Liver (tissue), 9 donors: ENCODE data around the gene TP53I11. TPM values are rescaled to one million over a fixed set of nuclear protein-coding genes. Genes with fewer than 3 reads are reported as not detected.

Source experiments
- DNase-seq: peaks from one replicate; pipeline ENCODE4 v3.0.0-alpha.2; 2017; ENCODE audit warnings: low spot score
- H3K27ac ChIP-seq, 2 donors: one replicate each; pipeline ENCODE4 v1.7.0; 2013; ENCODE audit warnings: inconsistent platforms in 2 of 2, low read length in 2 of 2, control low read depth in 1 of 2, low read depth in 1 of 2, mild to moderate bottlenecking in 1 of 2
- H3K27me3 ChIP-seq, 4 donors: one replicate each; pipeline versions ENCODE4 v1.6.1 to v1.7.0; 2013; ENCODE audit warnings: low read length in 3 of 4, inconsistent platforms in 1 of 4, mild to moderate bottlenecking in 1 of 4, moderate library complexity in 1 of 4; ENCODE audit not compliant: control insufficient read depth in 4 of 4, insufficient read depth in 4 of 4
- H3K36me3 ChIP-seq, 4 donors: one replicate each; pipeline versions ENCODE4 v1.6.1 to v1.7.0; 2013; ENCODE audit warnings: low read length in 3 of 4, mild to moderate bottlenecking in 3 of 4, low read depth in 1 of 4, moderate library complexity in 1 of 4; ENCODE audit not compliant: control insufficient read depth in 4 of 4, insufficient read depth in 3 of 4
- H3K4me1 ChIP-seq, 4 donors: one replicate each; pipeline versions ENCODE4 v1.6.1 to v1.7.0; 2013; ENCODE audit warnings: low read length in 3 of 4, mild to moderate bottlenecking in 3 of 4, moderate library complexity in 1 of 4; ENCODE audit not compliant: control insufficient read depth in 4 of 4, insufficient read depth in 4 of 4
- H3K4me3 ChIP-seq, 3 donors: one replicate each; pipeline versions ENCODE4 v1.6.1 to v1.7.0; 2013; ENCODE audit warnings: low read length in 3 of 3, control low read depth in 1 of 3, low read depth in 1 of 3, mild to moderate bottlenecking in 1 of 3
- H3K9ac ChIP-seq, 2 donors: one replicate each; pipeline ENCODE4 v1.7.0; 2013; ENCODE audit warnings: low read length in 2 of 2, mild to moderate bottlenecking in 2 of 2, moderate library complexity in 2 of 2, control low read depth in 1 of 2, low read depth in 1 of 2
- H3K9me3 ChIP-seq, 4 donors: one replicate each; pipeline versions ENCODE4 v1.6.1 to v1.7.0; 2013; ENCODE audit warnings: low read length in 3 of 4; ENCODE audit not compliant: control insufficient read depth in 4 of 4
- EGR1 ChIP-seq, 2 donors: IDR thresholded peaks; 2 replicates each; pipeline ENCODE4 v1.6.1; 2016 to 2018; ENCODE audit warnings: antibody characterized with exemption in 2 of 2, low read depth in 2 of 2
- FOXA1 ChIP-seq: IDR thresholded peaks from 2 replicates; pipeline ENCODE4 v1.6.1; 2016; ENCODE audit warnings: antibody characterized with exemption
- FOXA2 ChIP-seq: IDR thresholded peaks from 2 replicates; pipeline ENCODE4 v1.6.1; 2016; ENCODE audit warnings: antibody characterized with exemption
- GABPA ChIP-seq, 2 donors: IDR thresholded peaks in 1 of 2; conservative IDR thresholded peaks in 1 of 2; 2 replicates each; pipeline ENCODE4 v1.6.1; 2016; ENCODE audit warnings: antibody characterized with exemption in 2 of 2, mild to moderate bottlenecking in 1 of 2, moderate library complexity in 1 of 2
- HNF4A ChIP-seq, 2 donors: conservative IDR thresholded peaks; 2 replicates each; pipeline ENCODE4 v1.6.1; 2016; ENCODE audit warnings: antibody characterized with exemption in 2 of 2, mild to moderate bottlenecking in 2 of 2
- HNF4G ChIP-seq: IDR thresholded peaks from 2 replicates; pipeline ENCODE4 v1.6.1; 2016; ENCODE audit warnings: antibody characterized with exemption
- JUND ChIP-seq, 2 donors: IDR thresholded peaks; 2 replicates each; pipeline ENCODE4 v1.6.1; 2016; ENCODE audit warnings: antibody characterized with exemption in 2 of 2
- MAX ChIP-seq: IDR thresholded peaks from 2 replicates; pipeline ENCODE4 v1.6.1; 2016; ENCODE audit warnings: antibody characterized with exemption
- NR2F2 ChIP-seq: IDR thresholded peaks from 2 replicates; pipeline ENCODE4 v1.6.1; 2016; ENCODE audit warnings: antibody characterized with exemption
- RAD21 ChIP-seq, 2 donors: IDR thresholded peaks; 2 replicates each; pipeline ENCODE4 v1.6.1; 2016; ENCODE audit warnings: antibody characterized with exemption in 2 of 2, mild to moderate bottlenecking in 2 of 2
- REST ChIP-seq: IDR thresholded peaks from 2 replicates; pipeline ENCODE4 v1.6.1; 2016; ENCODE audit warnings: antibody characterized with exemption, mild to moderate bottlenecking
- RXRA ChIP-seq, 2 donors: IDR thresholded peaks; 2 replicates each; pipeline ENCODE4 v1.6.1; 2017 to 2018; ENCODE audit warnings: antibody characterized with exemption in 2 of 2, mild to moderate bottlenecking in 1 of 2
- SP1 ChIP-seq: IDR thresholded peaks from 2 replicates; pipeline ENCODE4 v1.6.1; 2018; ENCODE audit warnings: antibody characterized with exemption, mild to moderate bottlenecking
- TAF1 ChIP-seq: conservative IDR thresholded peaks from 2 replicates; pipeline ENCODE4 v1.6.1; 2016; ENCODE audit warnings: antibody characterized with exemption, mild to moderate bottlenecking
- YY1 ChIP-seq: IDR thresholded peaks from 2 replicates; pipeline ENCODE4 v1.6.1; 2016; ENCODE audit warnings: antibody characterized with exemption, mild to moderate bottlenecking
- ZBTB33 ChIP-seq: IDR thresholded peaks from 2 replicates; pipeline ENCODE4 v1.6.1; 2016; ENCODE audit warnings: antibody characterized with exemption
- WGBS: extraction: QIAGEN DNeasy Blood & Tissue Kit; methylation state at CpG from one replicate; pipeline ENCODE4 v1.1.7; 2013; 5-methylcytosine and 5-hydroxymethylcytosine counted together
- polyA plus RNA-seq, 2 donors: library from polyadenylated mRNA; stranded (reverse) in 1 of 2; unstranded in 1 of 2; fragments of 200-250 nt in 1 of 2; fragments of >200 nt in 1 of 2; fragmentation: Nextera tagmentation in 1 of 2; extraction: Ambion mirVana in 1 of 2; gene quantifications; one replicate each; pipeline versions ENCODE4 v1.2.1 to v1.2.3, GENCODE V29; 2013 to 2015
- total RNA-seq, 2 donors: library from RNA; depleted of rRNA; stranded (reverse); fragments of >200 nt; gene quantifications; one replicate each; pipeline ENCODE4 v1.2.3, GENCODE V29; 2014
- TF ChIP-seq, protein P1 (sequence below): fragments of 150-350 bp; IDR thresholded peaks from 2 replicates; pipeline ENCODE4 v1.5.1; 2017; ENCODE audit warnings: improper control_type of control experiment, low read depth, low read length; ENCODE audit not compliant: missing input control
- TF ChIP-seq, protein P2 (sequence below): IDR thresholded peaks from 2 replicates; pipeline ENCODE4 v1.6.1; 2016; ENCODE audit warnings: antibody characterized with exemption
- donor health status: healthy.
- donor health status: healthy.
- donor health status: healthy.
- donor health status: healthy.
- donor health status: healthy.

The TP53I11 gene
- total and polyA plus RNA-seq, 4 donors = 3.6 to 16.0 (median 8.3) TPM

- Histone ChIP-seq H3K27ac (peak overlapping the region in 1 of 2 donors; percentile 58), H3K27me3 (no peaks in the 10 kb centered on the region), H3K9ac (no peak overlapping the region), H3K4me3 (no peak overlapping the region), H3K36me3 (no peaks in the 10 kb centered on the region), H3K9me3 (no peaks in the 10 kb centered on the region), H3K4me1 (peaks cover 14 to 37% (median 23%) of the 10 kb centered on the region in 4 donors)
- WGBS = 45% methylated on average over 3 of the region's 3 CpGs
- DNase-seq = no peak
- TF ChIP-seq YY1 = no peak
- TF ChIP-seq SP1 = no peak
- no peak for TF ChIP-seq RAD21 (IDR thresholded peaks at IDR 0.05)
- no peak for TF ChIP-seq NR2F2
- no peak for TF ChIP-seq JUND (IDR thresholded peaks at IDR 0.05)
- TF ChIP-seq HNF4A (conservative IDR thresholded peaks at IDR 0.05) = no peak
- TF ChIP-seq FOXA2 = no peak
- no peak for TF ChIP-seq ZBTB33
- no peak for TF ChIP-seq MAX
- TF ChIP-seq FOXA1 = no peak
- TF ChIP-seq, protein P1, sequence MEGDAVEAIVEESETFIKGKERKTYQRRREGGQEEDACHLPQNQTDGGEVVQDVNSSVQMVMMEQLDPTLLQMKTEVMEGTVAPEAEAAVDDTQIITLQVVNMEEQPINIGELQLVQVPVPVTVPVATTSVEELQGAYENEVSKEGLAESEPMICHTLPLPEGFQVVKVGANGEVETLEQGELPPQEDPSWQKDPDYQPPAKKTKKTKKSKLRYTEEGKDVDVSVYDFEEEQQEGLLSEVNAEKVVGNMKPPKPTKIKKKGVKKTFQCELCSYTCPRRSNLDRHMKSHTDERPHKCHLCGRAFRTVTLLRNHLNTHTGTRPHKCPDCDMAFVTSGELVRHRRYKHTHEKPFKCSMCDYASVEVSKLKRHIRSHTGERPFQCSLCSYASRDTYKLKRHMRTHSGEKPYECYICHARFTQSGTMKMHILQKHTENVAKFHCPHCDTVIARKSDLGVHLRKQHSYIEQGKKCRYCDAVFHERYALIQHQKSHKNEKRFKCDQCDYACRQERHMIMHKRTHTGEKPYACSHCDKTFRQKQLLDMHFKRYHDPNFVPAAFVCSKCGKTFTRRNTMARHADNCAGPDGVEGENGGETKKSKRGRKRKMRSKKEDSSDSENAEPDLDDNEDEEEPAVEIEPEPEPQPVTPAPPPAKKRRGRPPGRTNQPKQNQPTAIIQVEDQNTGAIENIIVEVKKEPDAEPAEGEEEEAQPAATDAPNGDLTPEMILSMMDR = no peak
- TF ChIP-seq EGR1 (IDR thresholded peaks at IDR 0.05; ENCODE audit: low read depth in 2 of 2) = no peak
- TF ChIP-seq HNF4G = no peak
- no peak for TF ChIP-seq RXRA (IDR thresholded peaks at IDR 0.05)
- TF ChIP-seq, protein P2, sequence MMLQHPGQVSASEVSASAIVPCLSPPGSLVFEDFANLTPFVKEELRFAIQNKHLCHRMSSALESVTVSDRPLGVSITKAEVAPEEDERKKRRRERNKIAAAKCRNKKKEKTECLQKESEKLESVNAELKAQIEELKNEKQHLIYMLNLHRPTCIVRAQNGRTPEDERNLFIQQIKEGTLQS = no peak
These were observed 27.7 kb upstream of the TP53I11 start for GRCh38 chr11:44978274-44978960.

- peaks cover 14 to 37% (median 23%) of the 10 kb centered on the region in 4 donors for H3K4me1 ChIP-seq
- 58% methylated on average over 9 of the region's 9 CpGs for WGBS
- H3K36me3 ChIP-seq = no peaks in the 10 kb centered on the region
- no peaks in the 10 kb centered on the region for H3K27me3 ChIP-seq
- no peak overlapping the region for H3K9ac ChIP-seq
- no peak for DNase-seq
- H3K27ac ChIP-seq = no peak overlapping the region
- H3K9me3 ChIP-seq = no peaks in the 10 kb centered on the region
- H3K4me3 ChIP-seq = no peak overlapping the region
- no peak for TF ChIP-seq REST
- no peak for TF ChIP-seq EGR1 (IDR thresholded peaks at IDR 0.05; ENCODE audit: low read depth in 2 of 2)
- TF ChIP-seq JUND (IDR thresholded peaks at IDR 0.05) = no peak
- TF ChIP-seq FOXA2 = no peak
- no peak for TF ChIP-seq HNF4G
- TF ChIP-seq, protein P1 = peak; percentile 14
- TF ChIP-seq FOXA1 = no peak
- TF ChIP-seq TAF1 = no peak
- TF ChIP-seq RAD21 (IDR thresholded peaks at IDR 0.05) = peak; percentile 27 to 29
- TF ChIP-seq SP1 = no peak
- TF ChIP-seq ZBTB33 = no peak
- no peak for TF ChIP-seq YY1
- TF ChIP-seq GABPA (IDR thresholded peaks at IDR 0.05 in 1 of 2, conservative IDR thresholded peaks at IDR 0.05 in 1 of 2) = no peak
- no peak for TF ChIP-seq NR2F2
- TF ChIP-seq RXRA (IDR thresholded peaks at IDR 0.05) = no peak
These were observed 26.9 kb upstream of the TP53I11 start for GRCh38 chr11:44977493-44977984.
